A549 (cell line): ENCODE results near the gene HOXA13.

ENCODE experiments used
- CHD4 ChIP-seq: fragments of 200-600 bp; sonication (generic); IDR thresholded peaks from 2 replicates; pipeline ENCODE4 v1.6.1; 2016; ENCODE audit warnings: antibody characterized with exemption, mild to moderate bottlenecking, borderline replicate concordance
- EP300 ChIP-seq, 2 experiments: fragments of >200 bp; sonication (Bioruptor Twin); formaldehyde crosslinking; IDR thresholded peaks; 2 replicates in 1 of 2; 3 replicates in 1 of 2; pipeline ENCODE4 v1.6.1; 2016 to 2017
- FOSL2 ChIP-seq, 2 experiments: fragments of 450-650 bp in 1 of 2; fragments of >200 bp in 1 of 2; sonication (Bioruptor Twin) in 1 of 2; formaldehyde crosslinking; IDR thresholded peaks; 2 replicates each; pipeline versions ENCODE4 v1.5.0 to v1.6.1; 2016 to 2020; ENCODE audit warnings: mild to moderate bottlenecking in 1 of 2, moderate library complexity in 1 of 2
- HDAC2 ChIP-seq: fragments of 200-600 bp; sonication (generic); IDR thresholded peaks from 2 replicates; pipeline ENCODE4 v1.6.1; 2016
- HOXB5 ChIP-seq: fragments of 250-450 bp; sonication (Bioruptor Pico); IDR thresholded peaks from 2 replicates; pipeline ENCODE4 v1.5.0; 2020; ENCODE audit warnings: mild to moderate bottlenecking, moderate library complexity
- MYC ChIP-seq: IDR thresholded peaks from 2 replicates; pipeline ENCODE4 v1.6.1; 2012; ENCODE audit warnings: mild to moderate bottlenecking, inconsistent platforms, low read length, improper control_type of control experiment, borderline replicate concordance
- NR3C1 ChIP-seq: fragments of >200 bp; sonication (Bioruptor Twin); formaldehyde crosslinking; IDR thresholded peaks from 3 replicates; pipeline ENCODE4 v1.6.1; 2017
- POLR2A ChIP-seq: IDR thresholded peaks from 2 replicates; pipeline ENCODE4 v1.6.1; 2012; ENCODE audit warnings: mild to moderate bottlenecking, low read length
- SMC3 ChIP-seq: fragments of >200 bp; sonication (Bioruptor Twin); formaldehyde crosslinking; IDR thresholded peaks from 3 replicates; pipeline ENCODE4 v1.6.1; 2018; ENCODE audit warnings: inconsistent platforms
- TF ChIP-seq, protein P1 (sequence below): fragments of >200 bp; sonication (Bioruptor Twin); formaldehyde crosslinking; IDR thresholded peaks from 3 replicates; pipeline ENCODE4 v1.5.1; 2016
- TF ChIP-seq, protein P2 (sequence below): fragments of 450-650 bp; IDR thresholded peaks from 2 replicates; pipeline ENCODE4 v1.6.1; 2014; ENCODE audit warnings: antibody characterized with exemption
- TF ChIP-seq, protein P3 (sequence below): fragments of 250-450 bp; sonication (Bioruptor Pico); IDR thresholded peaks from 2 replicates; pipeline ENCODE4 v1.5.0; 2021; ENCODE audit warnings: mild to moderate bottlenecking, moderate library complexity, borderline replicate concordance
- TF ChIP-seq, protein P4 (sequence below): IDR thresholded peaks from 2 replicates; pipeline ENCODE4 v1.6.1; 2012

DNA sequence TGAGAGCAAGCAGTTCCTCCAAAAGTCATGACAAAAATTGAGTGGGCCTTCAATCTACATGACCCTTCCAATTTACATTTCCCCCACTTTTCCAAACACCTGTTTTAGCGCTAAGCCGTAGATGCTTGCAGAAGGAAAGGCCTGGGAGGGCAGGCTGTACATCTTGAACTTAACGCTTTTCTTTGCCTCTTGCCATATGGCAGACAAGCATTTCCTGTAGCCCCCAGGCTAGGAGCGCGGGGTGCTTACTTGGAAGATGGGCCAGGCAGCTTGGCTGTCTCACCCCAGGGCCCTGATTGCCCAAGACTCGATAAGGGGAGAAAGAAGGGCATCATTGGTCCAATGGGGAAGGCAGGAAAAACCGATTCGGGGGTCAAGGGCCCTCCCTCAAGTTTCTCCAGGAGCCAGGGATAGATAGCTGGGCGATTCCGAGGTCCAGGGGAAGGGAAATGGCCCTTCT lies 27.5 kb downstream of the HOXA13 start:
- TF ChIP-seq EP300 (IDR thresholded peaks at IDR 0.05) (no peak), CHD4 (no peak), MYC (no peak), SMC3 (no peak), HDAC2 (no peak), POLR2A (no peak), FOSL2 (IDR thresholded peaks at IDR 0.05) (no peak), FOSL2 (CRISPR knock-in tag; IDR thresholded peaks at IDR 0.05) (no peak), HOXB5 (CRISPR knock-in tag) (no peak), NR3C1 (no peak)
- TF ChIP-seq, protein P1, sequence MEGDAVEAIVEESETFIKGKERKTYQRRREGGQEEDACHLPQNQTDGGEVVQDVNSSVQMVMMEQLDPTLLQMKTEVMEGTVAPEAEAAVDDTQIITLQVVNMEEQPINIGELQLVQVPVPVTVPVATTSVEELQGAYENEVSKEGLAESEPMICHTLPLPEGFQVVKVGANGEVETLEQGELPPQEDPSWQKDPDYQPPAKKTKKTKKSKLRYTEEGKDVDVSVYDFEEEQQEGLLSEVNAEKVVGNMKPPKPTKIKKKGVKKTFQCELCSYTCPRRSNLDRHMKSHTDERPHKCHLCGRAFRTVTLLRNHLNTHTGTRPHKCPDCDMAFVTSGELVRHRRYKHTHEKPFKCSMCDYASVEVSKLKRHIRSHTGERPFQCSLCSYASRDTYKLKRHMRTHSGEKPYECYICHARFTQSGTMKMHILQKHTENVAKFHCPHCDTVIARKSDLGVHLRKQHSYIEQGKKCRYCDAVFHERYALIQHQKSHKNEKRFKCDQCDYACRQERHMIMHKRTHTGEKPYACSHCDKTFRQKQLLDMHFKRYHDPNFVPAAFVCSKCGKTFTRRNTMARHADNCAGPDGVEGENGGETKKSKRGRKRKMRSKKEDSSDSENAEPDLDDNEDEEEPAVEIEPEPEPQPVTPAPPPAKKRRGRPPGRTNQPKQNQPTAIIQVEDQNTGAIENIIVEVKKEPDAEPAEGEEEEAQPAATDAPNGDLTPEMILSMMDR = no peak
- TF ChIP-seq, protein P2, sequence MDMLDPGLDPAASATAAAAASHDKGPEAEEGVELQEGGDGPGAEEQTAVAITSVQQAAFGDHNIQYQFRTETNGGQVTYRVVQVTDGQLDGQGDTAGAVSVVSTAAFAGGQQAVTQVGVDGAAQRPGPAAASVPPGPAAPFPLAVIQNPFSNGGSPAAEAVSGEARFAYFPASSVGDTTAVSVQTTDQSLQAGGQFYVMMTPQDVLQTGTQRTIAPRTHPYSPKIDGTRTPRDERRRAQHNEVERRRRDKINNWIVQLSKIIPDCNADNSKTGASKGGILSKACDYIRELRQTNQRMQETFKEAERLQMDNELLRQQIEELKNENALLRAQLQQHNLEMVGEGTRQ = no peak
- TF ChIP-seq, protein P3, sequence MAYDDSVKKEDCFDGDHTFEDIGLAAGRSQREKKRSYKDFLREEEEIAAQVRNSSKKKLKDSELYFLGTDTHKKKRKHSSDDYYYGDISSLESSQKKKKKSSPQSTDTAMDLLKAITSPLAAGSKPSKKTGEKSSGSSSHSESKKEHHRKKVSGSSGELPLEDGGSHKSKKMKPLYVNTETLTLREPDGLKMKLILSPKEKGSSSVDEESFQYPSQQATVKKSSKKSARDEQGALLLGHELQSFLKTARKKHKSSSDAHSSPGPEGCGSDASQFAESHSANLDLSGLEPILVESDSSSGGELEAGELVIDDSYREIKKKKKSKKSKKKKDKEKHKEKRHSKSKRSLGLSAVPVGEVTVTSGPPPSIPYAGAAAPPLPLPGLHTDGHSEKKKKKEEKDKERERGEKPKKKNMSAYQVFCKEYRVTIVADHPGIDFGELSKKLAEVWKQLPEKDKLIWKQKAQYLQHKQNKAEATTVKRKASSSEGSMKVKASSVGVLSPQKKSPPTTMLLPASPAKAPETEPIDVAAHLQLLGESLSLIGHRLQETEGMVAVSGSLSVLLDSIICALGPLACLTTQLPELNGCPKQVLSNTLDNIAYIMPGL (CRISPR knock-in tag) = no peak
- TF ChIP-seq, protein P4, sequence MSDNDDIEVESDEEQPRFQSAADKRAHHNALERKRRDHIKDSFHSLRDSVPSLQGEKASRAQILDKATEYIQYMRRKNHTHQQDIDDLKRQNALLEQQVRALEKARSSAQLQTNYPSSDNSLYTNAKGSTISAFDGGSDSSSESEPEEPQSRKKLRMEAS = no peak
